Activated effector memory CD4-positive, alpha-beta T cell treated with Interleukin-2 at 50 U/mL for 16 hours (primary cell): ENCODE measurements around the gene CLEC16A.

ENCODE experiments used
- DNase-seq: peaks from one replicate; pipeline ENCODE4 v3.0.0-alpha.2; 2020

The CLEC16A gene

GRCh38 chr16:10992797-10993196 is 48.4 kb downstream of the CLEC16A start:
- DNase-seq, result no peak

- DNase-seq, result no peak
Measured at GRCh38 chr16:10993649-10994048, 49.3 kb downstream of the CLEC16A start.

- DNase-seq, result no peak
Measured at GRCh38 chr16:10994571-10994970, 50.2 kb downstream of the CLEC16A start.

GRCh38 chr16:10995565-10995964 is 51.2 kb downstream of the CLEC16A start:
- no peak for DNase-seq

- DNase-seq, result no peak
Measured at GRCh38 chr16:10997485-10997884, 53.1 kb downstream of the CLEC16A start.

- DNase-seq, result no peak
Measured at GRCh38 chr16:10999300-10999699, 54.9 kb downstream of the CLEC16A start.

- DNase-seq, result no peak
Measured at GRCh38 chr16:11001611-11002010, 57.2 kb downstream of the CLEC16A start.

GRCh38 chr16:11003141-11003540 is 58.8 kb downstream of the CLEC16A start:
- no peak for DNase-seq

GRCh38 chr16:11004351-11004750 is 60.0 kb downstream of the CLEC16A start:
- DNase-seq, result no peak

- DNase-seq, result no peak
Measured at GRCh38 chr16:11004973-11005610, 60.7 kb downstream of the CLEC16A start.

- no peak for DNase-seq
Measured at GRCh38 chr16:11005611-11005975, 61.2 kb downstream of the CLEC16A start.

GRCh38 chr16:11006656-11007055 is 62.3 kb downstream of the CLEC16A start:
- DNase-seq, result no peak

- no peak for DNase-seq
Measured at GRCh38 chr16:11007714-11008280, 63.4 kb downstream of the CLEC16A start.

- no peak for DNase-seq
Measured at GRCh38 chr16:11009027-11009755, 64.8 kb downstream of the CLEC16A start.

GRCh38 chr16:11010575-11011221 is 66.3 kb downstream of the CLEC16A start:
- no peak for DNase-seq

GRCh38 chr16:11011326-11011725 is 67.0 kb downstream of the CLEC16A start:
- no peak for DNase-seq

GRCh38 chr16:11012841-11013240 is 68.5 kb downstream of the CLEC16A start:
- no peak for DNase-seq

GRCh38 chr16:11014136-11014535 is 69.8 kb downstream of the CLEC16A start:
- DNase-seq, result no peak

- DNase-seq, result no peak
Measured at GRCh38 chr16:11015076-11015475, 70.7 kb downstream of the CLEC16A start.

- DNase-seq, result no peak
Measured at GRCh38 chr16:11015607-11016006, 71.2 kb downstream of the CLEC16A start.

GRCh38 chr16:11016524-11016988 is 72.2 kb downstream of the CLEC16A start:
- no peak for DNase-seq

- DNase-seq, result no peak
Measured at GRCh38 chr16:11016993-11017392, 72.6 kb downstream of the CLEC16A start.

GRCh38 chr16:11017499-11017898 is 73.1 kb downstream of the CLEC16A start:
- no peak for DNase-seq

- no peak for DNase-seq
Measured at GRCh38 chr16:11020388-11020787, 76.0 kb downstream of the CLEC16A start.
